Fibroblast of villous mesenchyme (primary cell): ENCODE measurements around the gene MIS18BP1. TPM values are rescaled to one million over a fixed set of nuclear protein-coding genes. Genes with fewer than 3 reads are reported as not detected.

ENCODE experiments used
- DNase-seq: peaks from one replicate; pipeline ENCODE4 v3.0.0-alpha.2; 2010; ENCODE audit warnings: low read depth
- H3K4me3 ChIP-seq: 2 replicates; pipeline ENCODE4 v1.5.1; 2011; ENCODE audit warnings: low read depth, mild to moderate bottlenecking, low read length
- CTCF ChIP-seq: IDR thresholded peaks from 2 replicates; pipeline ENCODE4 v1.5.1; 2012; ENCODE audit warnings: low read depth, mild to moderate bottlenecking, low read length; ENCODE audit not compliant: insufficient read depth
- total RNA-seq: library from RNA; depleted of rRNA; stranded (reverse); fragments of >200 nt; gene quantifications from 2 replicates; pipeline ENCODE4 v1.2.3, GENCODE V29; 2012

MIS18BP1 gene
- total RNA-seq, 1 donor, result 40.6 TPM

GRCh38 chr14:45271858-45272537 lies 19.0 kb upstream of the MIS18BP1 start:
- no peak for TF ChIP-seq CTCF
- DNase-seq, result no peak
- no peak overlapping the region for H3K4me3 ChIP-seq

DNA sequence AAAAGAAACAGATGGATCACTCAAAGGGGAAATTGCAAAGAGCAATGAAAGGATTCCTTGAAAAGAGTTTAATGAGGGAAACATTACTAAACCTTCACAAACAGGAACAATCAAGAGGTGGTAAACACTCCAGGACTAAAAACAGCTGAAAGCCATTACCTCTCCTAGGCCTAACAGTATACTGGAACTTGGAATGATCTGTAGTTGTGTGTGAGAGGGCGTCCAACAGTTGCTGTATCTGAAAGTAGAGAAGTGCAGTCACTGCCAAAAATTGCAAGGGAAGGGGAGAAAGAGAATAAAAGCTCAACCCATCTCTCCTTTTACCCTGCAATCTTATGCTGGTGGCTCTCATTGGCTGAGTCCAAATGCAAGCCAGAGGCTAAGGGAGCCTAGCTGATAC lies 17.0 kb upstream of the MIS18BP1 start:
- no peak for TF ChIP-seq CTCF
- no peak for DNase-seq
- H3K4me3 ChIP-seq, result no peak overlapping the region

- no peak overlapping the region for H3K4me3 ChIP-seq
- no peak for DNase-seq
- TF ChIP-seq CTCF, result no peak
Measured at GRCh38 chr14:45267071-45267470, 14.1 kb upstream of the MIS18BP1 start.

- DNase-seq, result no peak
- H3K4me3 ChIP-seq, result no peak overlapping the region
- no peak for TF ChIP-seq CTCF
Measured at GRCh38 chr14:45262637-45263036, 9.6 kb upstream of the MIS18BP1 start.

DNA sequence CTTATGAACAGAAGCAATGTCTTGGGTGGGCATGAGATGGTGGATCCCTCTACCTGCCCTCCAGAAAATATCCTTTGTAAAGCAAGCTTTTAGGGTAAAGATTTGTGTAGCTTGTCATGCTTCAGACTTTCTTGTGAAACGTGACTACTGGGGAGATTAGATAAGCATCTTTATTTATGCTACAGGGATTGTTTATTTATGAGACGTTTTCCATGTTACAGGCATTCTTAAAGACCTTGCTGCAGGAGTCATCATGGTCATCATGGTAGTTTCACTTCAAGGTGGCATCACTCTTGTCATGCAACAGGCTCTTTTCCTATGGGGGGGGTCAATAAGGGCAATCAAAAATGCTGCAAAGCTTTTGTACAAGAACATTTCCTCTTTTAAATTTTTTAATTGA lies 8.2 kb upstream of the MIS18BP1 start:
- no peak overlapping the region for H3K4me3 ChIP-seq
- DNase-seq, result peak; percentile 33
- no peak for TF ChIP-seq CTCF

GRCh38 chr14:45258805-45259204 lies 5.8 kb upstream of the MIS18BP1 start:
- no peak for TF ChIP-seq CTCF
- DNase-seq, result no peak
- no peak overlapping the region for H3K4me3 ChIP-seq

GRCh38 chr14:45258073-45258472 lies 5.1 kb upstream of the MIS18BP1 start:
- no peak for TF ChIP-seq CTCF
- no peak overlapping the region for H3K4me3 ChIP-seq
- DNase-seq, result no peak
